Nephron (organoid): ENCODE results near the gene LIMCH1.

Experiments used
- H3K27ac Mint-ChIP-seq, 3 experiments: 2 replicates each; pipeline ENCODE4 v1.8.0; 2020; ENCODE audit warnings: mixed read lengths in 3 of 3, mild to moderate bottlenecking in 2 of 3, moderate library complexity in 1 of 3
- H3K27me3 Mint-ChIP-seq: 2 replicates; pipeline ENCODE4 v1.8.0; 2021; ENCODE audit warnings: low read depth, mild to moderate bottlenecking, moderate library complexity, mixed read lengths
- H3K36me3 Mint-ChIP-seq: 2 replicates; pipeline ENCODE4 v1.8.0; 2020; ENCODE audit warnings: low read depth, mixed read lengths
- H3K4me1 Mint-ChIP-seq: 2 replicates; pipeline ENCODE4 v1.8.0; 2020; ENCODE audit warnings: mixed read lengths
- H3K4me3 Mint-ChIP-seq, 3 experiments: 2 replicates each; pipeline ENCODE4 v1.8.0; 2020; ENCODE audit warnings: mild to moderate bottlenecking in 3 of 3, mixed read lengths in 3 of 3, moderate library complexity in 2 of 3
- H3K9me3 Mint-ChIP-seq: 2 replicates; pipeline ENCODE4 v1.8.0; 2020; ENCODE audit warnings: mixed read lengths
- TF ChIP-seq, protein P1 (sequence below), 3 experiments: fragments of 200-600 bp; sonication (generic); IDR thresholded peaks; one replicate each; pipeline ENCODE4 v1.5.0; 2021; ENCODE audit warnings: antibody characterized with exemption in 3 of 3; ENCODE audit not compliant: unreplicated experiment in 3 of 3

Gene LIMCH1

DNA sequence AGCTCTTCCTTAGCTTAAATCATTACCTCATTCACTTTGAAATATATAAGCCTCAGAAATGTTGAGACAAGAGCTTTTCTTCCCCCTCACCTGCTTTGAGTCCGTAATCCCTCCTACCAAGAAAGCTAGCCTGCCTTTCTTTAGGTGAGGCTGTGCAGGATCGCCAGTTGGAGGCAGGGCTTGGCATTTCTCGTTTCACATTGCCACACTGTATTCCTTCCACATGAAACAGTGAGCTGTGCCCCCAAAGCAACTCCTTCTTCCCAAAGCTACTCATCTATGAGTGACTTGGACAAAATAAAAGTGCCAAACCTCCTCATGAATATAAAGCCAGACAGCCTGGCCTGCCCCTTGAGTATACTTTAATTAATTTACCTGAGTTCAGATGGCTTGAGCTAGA, 86.8 kb downstream of the LIMCH1 start:
- H3K4me1 Mint-ChIP-seq, result peaks cover 34% of the 10 kb centered on the region
- peak overlapping the region in 1 of 3 experiments; percentile 94 for H3K27ac Mint-ChIP-seq
- TF ChIP-seq, protein P1, sequence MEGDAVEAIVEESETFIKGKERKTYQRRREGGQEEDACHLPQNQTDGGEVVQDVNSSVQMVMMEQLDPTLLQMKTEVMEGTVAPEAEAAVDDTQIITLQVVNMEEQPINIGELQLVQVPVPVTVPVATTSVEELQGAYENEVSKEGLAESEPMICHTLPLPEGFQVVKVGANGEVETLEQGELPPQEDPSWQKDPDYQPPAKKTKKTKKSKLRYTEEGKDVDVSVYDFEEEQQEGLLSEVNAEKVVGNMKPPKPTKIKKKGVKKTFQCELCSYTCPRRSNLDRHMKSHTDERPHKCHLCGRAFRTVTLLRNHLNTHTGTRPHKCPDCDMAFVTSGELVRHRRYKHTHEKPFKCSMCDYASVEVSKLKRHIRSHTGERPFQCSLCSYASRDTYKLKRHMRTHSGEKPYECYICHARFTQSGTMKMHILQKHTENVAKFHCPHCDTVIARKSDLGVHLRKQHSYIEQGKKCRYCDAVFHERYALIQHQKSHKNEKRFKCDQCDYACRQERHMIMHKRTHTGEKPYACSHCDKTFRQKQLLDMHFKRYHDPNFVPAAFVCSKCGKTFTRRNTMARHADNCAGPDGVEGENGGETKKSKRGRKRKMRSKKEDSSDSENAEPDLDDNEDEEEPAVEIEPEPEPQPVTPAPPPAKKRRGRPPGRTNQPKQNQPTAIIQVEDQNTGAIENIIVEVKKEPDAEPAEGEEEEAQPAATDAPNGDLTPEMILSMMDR (IDR thresholded peaks at IDR 0.05; ENCODE audit: unreplicated experiment in 3 of 3), result no peak
- peaks cover 31% of the 10 kb centered on the region for H3K27me3 Mint-ChIP-seq
- H3K36me3 Mint-ChIP-seq, result peaks cover 29% of the 10 kb centered on the region
- H3K4me3 Mint-ChIP-seq, result no peak overlapping the region
- H3K9me3 Mint-ChIP-seq, result no peaks in the 10 kb centered on the region

GRCh38 chr4:41625531-41625930, 87.6 kb downstream of the LIMCH1 start:
- H3K36me3 Mint-ChIP-seq, result peaks cover 24% of the 10 kb centered on the region
- peaks cover 28% of the 10 kb centered on the region for H3K27me3 Mint-ChIP-seq
- no peak overlapping the region for H3K4me3 Mint-ChIP-seq
- TF ChIP-seq, protein P1 (IDR thresholded peaks at IDR 0.05; ENCODE audit: unreplicated experiment in 3 of 3), result no peak
- H3K9me3 Mint-ChIP-seq, result no peaks in the 10 kb centered on the region
- H3K4me1 Mint-ChIP-seq, result peaks cover 31% of the 10 kb centered on the region
- peak overlapping the region in 1 of 3 experiments; percentile 59 for H3K27ac Mint-ChIP-seq

GRCh38 chr4:41628936-41629335, 91.0 kb downstream of the LIMCH1 start:
- Mint-ChIP-seq H3K4me1 (peaks cover 25% of the 10 kb centered on the region), H3K27me3 (peaks cover 16% of the 10 kb centered on the region), H3K4me3 (no peak overlapping the region), H3K9me3 (no peaks in the 10 kb centered on the region), H3K36me3 (peaks cover 26% of the 10 kb centered on the region), H3K27ac (no peak overlapping the region)
- TF ChIP-seq, protein P1 (IDR thresholded peaks at IDR 0.05; ENCODE audit: unreplicated experiment in 3 of 3), result no peak

DNA sequence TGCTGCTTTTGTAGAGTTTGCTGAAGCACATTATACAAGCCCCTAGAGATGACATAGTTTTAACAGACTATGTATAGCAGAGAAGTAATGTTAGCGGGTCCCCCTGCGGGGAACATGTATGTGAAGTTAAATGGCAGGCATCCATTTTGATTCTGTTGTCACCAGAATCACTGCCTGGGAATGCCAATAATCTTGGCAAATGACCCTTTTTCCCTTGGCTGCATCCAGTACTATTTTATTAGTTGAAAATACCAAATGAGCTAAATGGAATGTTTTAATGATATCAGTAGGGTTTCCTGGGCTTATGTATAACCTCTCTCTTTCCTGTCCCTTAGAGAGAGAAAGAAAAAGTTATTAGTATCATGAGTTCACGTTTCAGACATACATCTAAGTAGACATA, 93.6 kb downstream of the LIMCH1 start:
- Mint-ChIP-seq H3K4me3 (no peak overlapping the region), H3K27ac (peak overlapping the region in 1 of 3 experiments; percentile 82), H3K27me3 (peaks cover 8% of the 10 kb centered on the region), H3K4me1 (peaks cover 11% of the 10 kb centered on the region), H3K36me3 (peaks cover 31% of the 10 kb centered on the region), H3K9me3 (no peaks in the 10 kb centered on the region)
- TF ChIP-seq, protein P1 (IDR thresholded peaks at IDR 0.05; ENCODE audit: unreplicated experiment in 3 of 3), result no peak

GRCh38 chr4:41632481-41633073, 94.6 kb downstream of the LIMCH1 start:
- no peak overlapping the region for H3K4me3 Mint-ChIP-seq
- TF ChIP-seq, protein P1 (IDR thresholded peaks at IDR 0.05; ENCODE audit: unreplicated experiment in 3 of 3), result no peak
- peaks cover 28% of the 10 kb centered on the region for H3K36me3 Mint-ChIP-seq
- peaks cover 11% of the 10 kb centered on the region for H3K4me1 Mint-ChIP-seq
- H3K9me3 Mint-ChIP-seq, result no peaks in the 10 kb centered on the region
- H3K27me3 Mint-ChIP-seq, result peaks cover 14% of the 10 kb centered on the region
- peak overlapping the region in 1 of 3 experiments; percentile 82 for H3K27ac Mint-ChIP-seq

DNA sequence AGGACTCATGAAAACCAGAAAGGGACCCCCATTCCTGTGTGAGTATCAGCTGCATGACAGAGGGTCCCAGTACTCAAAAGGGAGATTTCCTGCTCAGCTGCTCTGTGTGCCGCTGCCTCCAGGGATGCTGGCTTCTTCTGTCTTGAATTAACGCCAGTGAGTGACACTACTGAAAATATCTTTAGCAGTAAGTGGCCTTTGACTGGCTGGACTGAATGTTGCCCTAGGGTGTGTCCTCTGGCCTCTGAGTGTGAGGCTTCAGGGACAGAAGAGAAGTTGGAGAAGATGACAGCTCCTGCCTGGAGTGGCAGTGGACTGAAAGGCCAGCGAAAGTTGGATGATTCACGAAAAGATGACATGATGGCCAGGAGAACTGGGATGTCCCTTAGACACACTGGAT, 95.4 kb downstream of the LIMCH1 start:
- Mint-ChIP-seq H3K27me3 (peaks cover 19% of the 10 kb centered on the region), H3K27ac (no peak overlapping the region), H3K4me1 (peaks cover 11% of the 10 kb centered on the region), H3K4me3 (no peak overlapping the region), H3K36me3 (peaks cover 28% of the 10 kb centered on the region), H3K9me3 (no peaks in the 10 kb centered on the region)
- TF ChIP-seq, protein P1 (IDR thresholded peaks at IDR 0.05; ENCODE audit: unreplicated experiment in 3 of 3), result no peak
